ENCODE measurements around the gene SACM1L. TPM values are rescaled to one million over a fixed set of nuclear protein-coding genes. Genes with fewer than 3 reads are reported as not detected.

Gene SACM1L
- total RNA-seq, 1 donor from 2014 or later, result 91.7 TPM

GRCh38 chr3:45762647-45763302 is 73.6 kb downstream of the SACM1L start:
- Mint-ChIP-seq H3K9me3 (peaks cover 4% of the 10 kb centered on the region), H3K27me3 (peaks cover 16% of the 10 kb centered on the region), H3K36me3 (ENCODE audit: low read depth) (no peaks in the 10 kb centered on the region), H3K27ac (no peak overlapping the region), H3K4me1 (peaks cover 2% of the 10 kb centered on the region), H3K4me3 (no peak overlapping the region)
- intact Hi-C loops (cut with micrococcal nuclease), result loop anchor here (5.0 to 10.0 kb wide), 2 partner anchors 80 to 612 kb away; partner anchors contain the start of genes CCR5 and LZTFL1
- DNase-seq, result no peak

DNA sequence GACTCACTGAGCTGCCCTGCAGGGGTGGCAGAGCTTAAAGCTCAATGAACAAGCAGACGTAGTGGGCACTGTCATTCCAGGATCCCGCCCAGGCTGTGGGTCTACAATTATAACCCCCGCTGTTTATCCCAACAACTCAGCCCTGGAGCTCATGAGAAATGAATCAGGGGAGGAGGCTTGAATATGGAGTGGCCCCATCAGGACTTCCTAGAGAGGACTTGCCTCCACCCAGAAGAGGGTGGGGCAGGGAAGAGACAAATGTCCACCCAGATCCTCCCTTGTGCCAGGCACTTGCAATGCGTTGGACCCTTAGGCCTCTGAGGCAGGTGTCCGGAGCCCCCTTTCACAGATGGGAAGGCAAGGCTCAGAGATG is 74.1 kb downstream of the SACM1L start:
- Mint-ChIP-seq H3K9me3 (peaks cover 4% of the 10 kb centered on the region), H3K27ac (no peak overlapping the region), H3K4me1 (peaks cover 2% of the 10 kb centered on the region), H3K4me3 (no peak overlapping the region), H3K36me3 (ENCODE audit: low read depth) (no peaks in the 10 kb centered on the region), H3K27me3 (peaks cover 21% of the 10 kb centered on the region)
- intact Hi-C loops (cut with micrococcal nuclease), result loop anchor here (5.0 to 10.0 kb wide), 2 partner anchors 79 to 612 kb away; partner anchors contain the start of genes CCR5 and LZTFL1
- no peak for DNase-seq

GRCh38 chr3:45765266-45765851 is 76.2 kb downstream of the SACM1L start:
- no peak overlapping the region for H3K27ac Mint-ChIP-seq
- peaks cover 4% of the 10 kb centered on the region for H3K9me3 Mint-ChIP-seq
- H3K4me3 Mint-ChIP-seq, result no peak overlapping the region
- H3K4me1 Mint-ChIP-seq, result peaks cover 2% of the 10 kb centered on the region
- DNase-seq, result no peak
- H3K27me3 Mint-ChIP-seq, result peaks cover 38% of the 10 kb centered on the region
- H3K36me3 Mint-ChIP-seq (ENCODE audit: low read depth), result no peaks in the 10 kb centered on the region
- intact Hi-C loops (cut with micrococcal nuclease), result loop anchor here (10.0 kb wide), 1 partner anchor 609 kb away; the partner anchor contains the start of gene CCR5

GRCh38 chr3:45765958-45766357 is 76.8 kb downstream of the SACM1L start:
- DNase-seq, result no peak
- Mint-ChIP-seq H3K27me3 (peaks cover 43% of the 10 kb centered on the region), H3K9me3 (peaks cover 4% of the 10 kb centered on the region), H3K27ac (no peak overlapping the region), H3K4me1 (peaks cover 2% of the 10 kb centered on the region), H3K4me3 (no peak overlapping the region), H3K36me3 (ENCODE audit: low read depth) (no peaks in the 10 kb centered on the region)
- intact Hi-C loops (cut with micrococcal nuclease), result loop anchor here (10.0 kb wide), 1 partner anchor 609 kb away; the partner anchor contains the start of gene CCR5

GRCh38 chr3:45771166-45771775 is 82.1 kb downstream of the SACM1L start:
- H3K9me3 Mint-ChIP-seq, result peaks cover 4% of the 10 kb centered on the region
- peaks cover 60% of the 10 kb centered on the region for H3K27me3 Mint-ChIP-seq
- DNase-seq, result no peak
- H3K4me3 Mint-ChIP-seq, result no peak overlapping the region
- H3K27ac Mint-ChIP-seq, result no peak overlapping the region
- intact Hi-C loops (cut with micrococcal nuclease), result no loop called here
- no peaks in the 10 kb centered on the region for H3K36me3 Mint-ChIP-seq (ENCODE audit: low read depth)
- peaks cover 11% of the 10 kb centered on the region for H3K4me1 Mint-ChIP-seq

DNA sequence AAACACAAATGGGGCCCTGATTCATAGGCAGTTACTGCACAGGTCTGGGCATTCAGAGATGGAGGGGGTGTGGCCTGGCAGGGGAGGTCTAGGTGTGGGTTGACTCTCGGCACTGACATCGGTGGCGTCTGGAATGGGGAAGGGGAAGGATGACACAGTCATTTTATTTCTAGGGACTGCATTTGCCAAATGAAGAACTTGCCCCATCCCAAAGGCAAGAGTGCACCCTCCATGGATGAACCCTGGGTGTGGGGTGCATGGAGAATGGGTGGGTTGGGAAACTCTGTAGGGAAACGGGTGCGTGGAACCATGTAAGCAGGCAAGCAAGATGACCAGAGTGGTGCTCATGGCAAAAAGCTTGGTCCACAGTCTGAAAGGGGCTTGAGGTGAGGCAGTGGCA is 82.6 kb downstream of the SACM1L start:
- Mint-ChIP-seq H3K4me3 (no peak overlapping the region), H3K36me3 (ENCODE audit: low read depth) (no peaks in the 10 kb centered on the region), H3K9me3 (peaks cover 4% of the 10 kb centered on the region), H3K4me1 (peaks cover 11% of the 10 kb centered on the region), H3K27ac (peak overlapping the region; percentile 50), H3K27me3 (peaks cover 55% of the 10 kb centered on the region)
- DNase-seq, result no peak
- intact Hi-C loops (cut with micrococcal nuclease), result no loop called here

- no peak for DNase-seq
- H3K9me3 Mint-ChIP-seq, result peaks cover 2% of the 10 kb centered on the region
- peaks cover 51% of the 10 kb centered on the region for H3K27me3 Mint-ChIP-seq
- H3K4me3 Mint-ChIP-seq, result no peak overlapping the region
- H3K4me1 Mint-ChIP-seq, result peaks cover 11% of the 10 kb centered on the region
- no peak overlapping the region for H3K27ac Mint-ChIP-seq
- no peaks in the 10 kb centered on the region for H3K36me3 Mint-ChIP-seq (ENCODE audit: low read depth)
- intact Hi-C loops (cut with micrococcal nuclease), result no loop called here
Observed at GRCh38 chr3:45772341-45773035, 83.3 kb downstream of the SACM1L start.

GRCh38 chr3:45773072-45773471 is 83.9 kb downstream of the SACM1L start:
- no peak overlapping the region for H3K4me3 Mint-ChIP-seq
- no peak for DNase-seq
- no peaks in the 10 kb centered on the region for H3K9me3 Mint-ChIP-seq
- peaks cover 11% of the 10 kb centered on the region for H3K4me1 Mint-ChIP-seq
- H3K27me3 Mint-ChIP-seq, result peaks cover 46% of the 10 kb centered on the region
- no peak overlapping the region for H3K27ac Mint-ChIP-seq
- no peaks in the 10 kb centered on the region for H3K36me3 Mint-ChIP-seq (ENCODE audit: low read depth)
- intact Hi-C loops (cut with micrococcal nuclease), result no loop called here

GRCh38 chr3:45773714-45774449 is 84.7 kb downstream of the SACM1L start:
- Mint-ChIP-seq H3K4me3 (no peak overlapping the region), H3K36me3 (ENCODE audit: low read depth) (no peaks in the 10 kb centered on the region), H3K27ac (no peak overlapping the region), H3K27me3 (peaks cover 40% of the 10 kb centered on the region), H3K4me1 (peaks cover 11% of the 10 kb centered on the region), H3K9me3 (no peaks in the 10 kb centered on the region)
- intact Hi-C loops (cut with micrococcal nuclease), result no loop called here
- no peak for DNase-seq

DNA sequence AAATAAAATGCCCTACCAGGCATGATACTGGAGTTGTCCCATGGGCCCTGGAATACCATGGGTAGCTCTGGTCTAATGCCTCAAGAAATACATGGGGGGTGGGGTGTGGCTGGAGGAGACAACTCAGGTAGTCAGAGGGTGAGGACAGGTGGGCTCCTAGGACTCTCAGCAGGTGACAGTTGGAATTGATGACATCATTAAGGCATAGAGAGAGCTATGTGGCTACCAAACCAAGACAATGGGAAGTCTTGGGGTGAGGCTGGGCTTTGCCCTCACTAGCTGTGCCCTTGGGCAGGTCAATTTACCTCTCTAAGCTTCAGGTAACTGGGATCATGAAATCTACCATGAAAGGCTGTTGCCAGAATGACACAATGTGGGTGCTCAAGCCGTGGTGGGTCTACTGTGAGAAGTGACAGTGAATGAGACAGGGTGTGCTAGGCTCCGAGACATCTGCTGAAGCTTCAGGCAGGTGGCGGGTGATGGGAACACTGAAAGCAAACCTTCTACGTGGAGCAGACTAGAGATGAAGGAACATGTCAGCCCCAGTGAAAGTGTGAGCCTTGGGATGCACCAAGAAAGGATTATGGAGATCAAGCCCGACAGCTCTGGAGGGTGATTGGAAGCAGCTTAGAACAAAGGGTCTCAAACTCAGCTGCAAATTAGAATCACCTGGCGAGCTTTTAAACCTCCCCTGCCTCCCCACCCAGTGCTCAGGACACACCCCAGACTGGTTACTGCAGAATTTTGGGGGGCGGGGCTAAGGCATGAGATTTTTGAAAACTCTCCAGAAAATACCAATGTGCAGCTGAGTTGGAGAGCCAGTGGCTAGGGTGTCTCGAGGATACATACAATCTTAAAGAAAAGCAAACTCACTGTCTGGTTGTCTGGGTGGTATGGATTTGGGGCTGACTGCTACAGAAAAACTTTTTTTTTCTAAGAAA is 85.7 kb downstream of the SACM1L start:
- no peaks in the 10 kb centered on the region for H3K36me3 Mint-ChIP-seq (ENCODE audit: low read depth)
- no peaks in the 10 kb centered on the region for H3K9me3 Mint-ChIP-seq
- peaks cover 32% of the 10 kb centered on the region for H3K27me3 Mint-ChIP-seq
- H3K4me3 Mint-ChIP-seq, result no peak overlapping the region
- DNase-seq, result no peak
- peak overlapping the region; percentile 42 for H3K27ac Mint-ChIP-seq
- intact Hi-C loops (cut with micrococcal nuclease), result no loop called here
- peaks cover 11% of the 10 kb centered on the region for H3K4me1 Mint-ChIP-seq

- peaks cover 24% of the 10 kb centered on the region for H3K27me3 Mint-ChIP-seq
- no peak for DNase-seq
- no peaks in the 10 kb centered on the region for H3K9me3 Mint-ChIP-seq
- no peak overlapping the region for H3K4me3 Mint-ChIP-seq
- peaks cover 11% of the 10 kb centered on the region for H3K4me1 Mint-ChIP-seq
- intact Hi-C loops (cut with micrococcal nuclease), result no loop called here
- H3K36me3 Mint-ChIP-seq (ENCODE audit: low read depth), result no peaks in the 10 kb centered on the region
- H3K27ac Mint-ChIP-seq, result no peak overlapping the region
Observed at GRCh38 chr3:45775571-45776300, 86.5 kb downstream of the SACM1L start.

GRCh38 chr3:45776301-45776595 is 87.1 kb downstream of the SACM1L start:
- no peak overlapping the region for H3K4me3 Mint-ChIP-seq
- intact Hi-C loops (cut with micrococcal nuclease), result no loop called here
- DNase-seq, result no peak
- no peaks in the 10 kb centered on the region for H3K36me3 Mint-ChIP-seq (ENCODE audit: low read depth)
- no peaks in the 10 kb centered on the region for H3K9me3 Mint-ChIP-seq
- H3K27ac Mint-ChIP-seq, result no peak overlapping the region
- H3K27me3 Mint-ChIP-seq, result peaks cover 19% of the 10 kb centered on the region
- H3K4me1 Mint-ChIP-seq, result peaks cover 11% of the 10 kb centered on the region
